OCI-LY3 (cell line): ENCODE results near the gene PHF14.

Experiments used
- H2AFZ ChIP-seq: fragments of 200-600, 300-600 bp; shearing (Covaris generic); 2 replicates; pipeline ENCODE4 v1.6.0; 2014; ENCODE audit warnings: antibody characterized with exemption, low read depth, low read length
- H3K27ac ChIP-seq: fragments of 200-600, 300-600 bp; sonication (generic); 2 replicates; pipeline ENCODE4 v1.5.1; 2014; ENCODE audit warnings: mild to moderate bottlenecking, low read length, moderate library complexity, mixed read lengths
- H3K27me3 ChIP-seq: fragments of 200-600, 300-600 bp; sonication (generic); 2 replicates; pipeline ENCODE4 v1.6.1; 2014; ENCODE audit warnings: low read depth, low read length, mixed read lengths
- H3K36me3 ChIP-seq: fragments of 200-600, 300-600 bp; sonication (generic); replicated peaks from 2 replicates; pipeline ENCODE3; 2014; ENCODE audit warnings: low read depth, low read length, mixed read lengths
- H3K4me1 ChIP-seq: fragments of 300-600, 200-600 bp; sonication (generic); 2 replicates; pipeline ENCODE4 v1.6.1; 2014; ENCODE audit warnings: low read length, mixed read lengths
- H3K4me2 ChIP-seq: fragments of 200-600, 300-600 bp; sonication (generic); 2 replicates; pipeline ENCODE4 v1.6.1; 2014; ENCODE audit warnings: low read length, mixed read lengths
- H3K4me3 ChIP-seq: fragments of 300-600, 200-600 bp; sonication (generic); 2 replicates; pipeline ENCODE4 v1.5.1; 2014; ENCODE audit warnings: antibody characterized with exemption, mild to moderate bottlenecking, low read length, moderate library complexity
- H3K79me2 ChIP-seq: fragments of 300-600, 200-600 bp; shearing (Covaris generic); 2 replicates; pipeline ENCODE4 v1.6.1; 2014; ENCODE audit warnings: mild to moderate bottlenecking, low read length, mixed read lengths
- H3K9ac ChIP-seq: fragments of 300-600, 200-600 bp; shearing (Covaris generic); 2 replicates; pipeline ENCODE4 v1.6.0; 2014; ENCODE audit warnings: mild to moderate bottlenecking, low read length, moderate library complexity
- H3K9me3 ChIP-seq: fragments of 200-600, 300-600 bp; shearing (Covaris generic); 2 replicates; pipeline ENCODE4 v1.6.1; 2014; ENCODE audit warnings: low read length, mixed read lengths; ENCODE audit not compliant: insufficient read depth
- H4K20me1 ChIP-seq: fragments of 200-600, 300-600 bp; sonication (generic); 2 replicates; pipeline ENCODE4 v1.6.1; 2016; ENCODE audit warnings: low read length, mixed read lengths; ENCODE audit not compliant: insufficient read depth
- CTCF ChIP-seq: fragments of 200-600, 300-600 bp; sonication (generic); IDR thresholded peaks from 2 replicates; pipeline ENCODE4 v1.5.1; 2014; ENCODE audit warnings: antibody characterized with exemption, low read length, low read depth
- EZH2phosphoT487 ChIP-seq: fragments of 200-600 bp; shearing (Covaris generic); IDR thresholded peaks from 2 replicates; pipeline ENCODE4 v1.6.1; 2018; ENCODE audit warnings: antibody characterized with exemption, mixed run types, low read depth

PHF14 gene

GRCh38 chr7:11170863-11171568 lies 197.3 kb downstream of the PHF14 start:
- Histone ChIP-seq H3K9me3 (no peaks in the 10 kb centered on the region), H3K4me2 (peak overlapping the region; percentile 57), H3K27ac (peak overlapping the region; percentile 45), H3K79me2 (no peaks in the 10 kb centered on the region), H3K27me3 (no peaks in the 10 kb centered on the region), H2AFZ (no peak overlapping the region), H3K9ac (no peak overlapping the region), H3K4me1 (peaks cover 24% of the 10 kb centered on the region), H3K4me3 (peak overlapping the region; percentile 45; the same call in 1 of the 2 replicates), H4K20me1 (no peaks in the 10 kb centered on the region), H3K36me3 (no peaks in the 10 kb centered on the region)
- TF ChIP-seq EZH2phosphoT487 (no peak), CTCF (no peak)

GRCh38 chr7:11171569-11172192 lies 198.0 kb downstream of the PHF14 start:
- H3K27ac ChIP-seq = no peak overlapping the region
- peaks cover 24% of the 10 kb centered on the region for H3K4me1 ChIP-seq
- H3K9ac ChIP-seq = no peak overlapping the region
- no peak overlapping the region for H3K4me3 ChIP-seq
- no peak for TF ChIP-seq CTCF
- TF ChIP-seq EZH2phosphoT487 = no peak
- peak overlapping the region; percentile 57; the same call in 1 of the 2 replicates for H3K4me2 ChIP-seq
- no peaks in the 10 kb centered on the region for H3K36me3 ChIP-seq
- no peaks in the 10 kb centered on the region for H3K27me3 ChIP-seq
- H4K20me1 ChIP-seq = no peaks in the 10 kb centered on the region
- no peaks in the 10 kb centered on the region for H3K9me3 ChIP-seq
- H3K79me2 ChIP-seq = no peaks in the 10 kb centered on the region
- no peak overlapping the region for H2AFZ ChIP-seq

DNA sequence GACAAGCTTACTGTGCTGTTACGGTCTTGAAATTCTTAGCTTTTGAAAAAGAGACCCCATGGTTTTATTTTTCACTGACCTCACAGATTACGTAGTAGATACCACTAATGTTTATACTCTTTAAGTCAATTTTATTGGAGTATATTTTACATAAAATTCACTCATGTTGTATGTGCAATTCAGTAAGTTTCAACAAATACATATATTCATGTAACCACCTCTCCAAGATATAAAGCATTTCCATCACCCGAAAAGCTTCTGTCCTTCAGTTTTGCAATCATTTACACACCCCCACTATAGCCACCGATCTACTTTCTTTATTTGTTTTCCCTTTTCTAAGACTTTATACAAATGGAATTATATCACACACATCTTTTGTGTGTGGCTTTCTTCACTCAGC lies 199.2 kb downstream of the PHF14 start:
- H3K4me1 ChIP-seq = peaks cover 24% of the 10 kb centered on the region
- TF ChIP-seq CTCF = no peak

GRCh38 chr7:11175371-11175770 lies 201.7 kb downstream of the PHF14 start:
- Histone ChIP-seq H3K4me1 (peaks cover 20% of the 10 kb centered on the region), H4K20me1 (no peaks in the 10 kb centered on the region), H3K4me2 (no peak overlapping the region), H3K79me2 (no peaks in the 10 kb centered on the region), H3K36me3 (no peaks in the 10 kb centered on the region), H3K4me3 (no peak overlapping the region), H3K9ac (no peak overlapping the region), H2AFZ (no peak overlapping the region), H3K27me3 (no peaks in the 10 kb centered on the region), H3K9me3 (no peaks in the 10 kb centered on the region), H3K27ac (no peak overlapping the region)
- no peak for TF ChIP-seq CTCF
- TF ChIP-seq EZH2phosphoT487 = no peak

More for the DNA sequence above, 199.2 kb downstream of the PHF14 start:
- no peaks in the 10 kb centered on the region for H3K27me3 ChIP-seq
- H3K27ac ChIP-seq = no peak overlapping the region
- no peak overlapping the region for H3K4me2 ChIP-seq
- no peaks in the 10 kb centered on the region for H3K36me3 ChIP-seq
- no peak overlapping the region for H2AFZ ChIP-seq
- no peak overlapping the region for H3K4me3 ChIP-seq
- no peaks in the 10 kb centered on the region for H3K79me2 ChIP-seq
- H3K9ac ChIP-seq = no peak overlapping the region
- no peaks in the 10 kb centered on the region for H4K20me1 ChIP-seq
- no peaks in the 10 kb centered on the region for H3K9me3 ChIP-seq
